Mucosa of descending colon (tissue), 3 donors: ENCODE measurements around the gene HSPA4L. TPM values are rescaled to one million over a fixed set of nuclear protein-coding genes. Genes with fewer than 3 reads are reported as not detected.
A peak's percentile ranks its signal among the peaks of the same experiment; 100 is the strongest.

Experiments
- ATAC-seq: fragments of 200-7000 bp; cut with Tn5 transposase; one replicate; pipeline ENCODE4 v1.9.1; 2020; ENCODE audit warnings: mild to moderate bottlenecking, moderate library complexity
- DNase-seq, 3 donors: peaks; one replicate each; pipeline ENCODE4 v3.0.0-alpha.2; 2020
- H3K36me3 ChIP-seq: fragments of 200-600 bp; one replicate; pipeline ENCODE4 v1.8.0; 2021; ENCODE audit warnings: low read depth, mild to moderate bottlenecking
- H3K4me1 ChIP-seq: fragments of 200-600 bp; one replicate; pipeline ENCODE4 v1.8.0; 2021; ENCODE audit warnings: low read depth, mild to moderate bottlenecking
- H3K4me3 ChIP-seq: fragments of 200-600 bp; one replicate; pipeline ENCODE4 v1.8.0; 2021; ENCODE audit warnings: mild to moderate bottlenecking
- H3K9me3 ChIP-seq: fragments of 200-600 bp; one replicate; pipeline ENCODE4 v1.8.0; 2021; ENCODE audit warnings: mild to moderate bottlenecking
- intact Hi-C, 2 donors: fragments of 100-400 bp; cut with DNase I in 1 of 2; cut with micrococcal nuclease in 1 of 2; formaldehyde crosslinking; loops; one replicate each; pipeline versions ENCODE4 v1.11.0 to v1.11.1; 2022; cut with DNase I, micrococcal nuclease
- long read RNA-seq, 2 donors: library from polyadenylated mRNA; unstranded; transcript quantifications; one replicate each; pipeline ENCODE4 v2.0.0, GENCODE V29; 2019 to 2021
- total RNA-seq, 3 donors: library from RNA; stranded (reverse); fragmentation: NEBNext Ultra II Directional in 2 of 3; extraction: Animal tissue kit (Norgen Biotek cat#: 25700) in 2 of 3; gene quantifications; one replicate each; pipeline versions ENCODE4 v1.2.1 to v1.2.4, GENCODE V29; 2021 to 2023
- TF ChIP-seq, protein P1 (sequence below): fragments of 200-600 bp; IDR thresholded peaks from one replicate; pipeline ENCODE4 v1.8.0; 2022; ENCODE audit warnings: antibody characterized with exemption, mild to moderate bottlenecking
- donor health status: DM: no; HTN: no; CAD: no; lungs with moderate emphysema.
- donor health status: DM: no; HTN: no; CAD: no.
- donor health status: DM: no; HTN: yes; CAD: no.

The HSPA4L gene
- total RNA-seq, result 10 to 100 TPM in 1 of 3 donors, 1 to 10 TPM in 2; 2.2 to 10.2 (median 3.6) TPM
- long read RNA-seq, donor 1, full-length matches to known transcripts, result 5 of 5 reads
- long read RNA-seq, donor 1, partial matches to known transcripts, result 0 of 5 reads
- long read RNA-seq, donor 1, other reads (novel, unspliced or antisense), result 0 of 5 reads
- long read RNA-seq, donor 2, full-length matches to known transcripts, result 1 of 2 reads
- long read RNA-seq, donor 2, partial matches to known transcripts, result 1 of 2 reads
- long read RNA-seq, donor 2, other reads (novel, unspliced or antisense), result 0 of 2 reads

DNA sequence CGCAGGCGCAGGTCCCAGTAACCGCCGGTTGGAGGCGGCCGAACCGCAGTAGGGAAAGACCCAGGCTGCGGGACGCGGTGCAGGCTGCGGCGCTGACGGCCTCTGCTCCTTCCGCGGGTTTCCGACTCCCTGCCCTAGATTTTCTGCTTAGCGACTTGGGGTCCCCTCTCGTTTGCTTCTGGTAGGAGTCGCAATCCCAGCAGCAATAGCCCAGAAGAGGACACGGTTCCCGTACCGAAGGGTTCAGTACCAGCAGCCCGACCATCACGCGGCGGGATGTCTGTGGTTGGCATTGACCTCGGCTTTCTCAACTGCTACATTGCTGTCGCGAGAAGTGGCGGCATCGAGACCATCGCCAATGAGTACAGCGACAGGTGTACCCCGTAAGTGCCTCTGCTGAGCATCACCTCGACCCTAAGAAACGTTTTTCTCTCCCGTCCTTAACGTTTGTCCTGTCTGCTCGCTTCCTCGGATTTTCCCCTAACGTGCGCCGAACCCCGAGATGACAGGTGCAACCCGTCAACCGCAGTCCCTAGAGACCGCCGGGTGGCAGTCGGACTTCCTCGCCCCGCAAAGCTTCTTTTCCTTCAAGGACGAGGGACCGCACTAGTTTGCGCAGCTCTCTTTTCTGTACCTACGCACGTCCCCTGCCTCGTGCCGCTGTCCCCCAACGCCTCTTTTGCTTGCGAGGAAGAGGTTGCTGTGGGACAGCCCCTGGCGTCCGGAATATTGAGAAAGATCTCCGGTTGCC, at the start of gene HSPA4L:
TSS of gene HSPA4L (plus strand) at position 48 of the 751 bp plus-strand sequence. CDS start at position 277, 229 bp downstream.
- peak; percentile 49 for ATAC-seq
- Histone ChIP-seq H3K36me3 (no peaks in the 10 kb centered on the region), H3K4me1 (no peaks in the 10 kb centered on the region), H3K9me3 (no peaks in the 10 kb centered on the region), H3K4me3 (peak within 1 kb of the TSS; percentile 15)
- intact Hi-C loops, result no loop called here
- peak in 2 of 3 donors; percentile 45 to 60 for DNase-seq
- TF ChIP-seq, protein P1, sequence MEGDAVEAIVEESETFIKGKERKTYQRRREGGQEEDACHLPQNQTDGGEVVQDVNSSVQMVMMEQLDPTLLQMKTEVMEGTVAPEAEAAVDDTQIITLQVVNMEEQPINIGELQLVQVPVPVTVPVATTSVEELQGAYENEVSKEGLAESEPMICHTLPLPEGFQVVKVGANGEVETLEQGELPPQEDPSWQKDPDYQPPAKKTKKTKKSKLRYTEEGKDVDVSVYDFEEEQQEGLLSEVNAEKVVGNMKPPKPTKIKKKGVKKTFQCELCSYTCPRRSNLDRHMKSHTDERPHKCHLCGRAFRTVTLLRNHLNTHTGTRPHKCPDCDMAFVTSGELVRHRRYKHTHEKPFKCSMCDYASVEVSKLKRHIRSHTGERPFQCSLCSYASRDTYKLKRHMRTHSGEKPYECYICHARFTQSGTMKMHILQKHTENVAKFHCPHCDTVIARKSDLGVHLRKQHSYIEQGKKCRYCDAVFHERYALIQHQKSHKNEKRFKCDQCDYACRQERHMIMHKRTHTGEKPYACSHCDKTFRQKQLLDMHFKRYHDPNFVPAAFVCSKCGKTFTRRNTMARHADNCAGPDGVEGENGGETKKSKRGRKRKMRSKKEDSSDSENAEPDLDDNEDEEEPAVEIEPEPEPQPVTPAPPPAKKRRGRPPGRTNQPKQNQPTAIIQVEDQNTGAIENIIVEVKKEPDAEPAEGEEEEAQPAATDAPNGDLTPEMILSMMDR, result no peak

DNA sequence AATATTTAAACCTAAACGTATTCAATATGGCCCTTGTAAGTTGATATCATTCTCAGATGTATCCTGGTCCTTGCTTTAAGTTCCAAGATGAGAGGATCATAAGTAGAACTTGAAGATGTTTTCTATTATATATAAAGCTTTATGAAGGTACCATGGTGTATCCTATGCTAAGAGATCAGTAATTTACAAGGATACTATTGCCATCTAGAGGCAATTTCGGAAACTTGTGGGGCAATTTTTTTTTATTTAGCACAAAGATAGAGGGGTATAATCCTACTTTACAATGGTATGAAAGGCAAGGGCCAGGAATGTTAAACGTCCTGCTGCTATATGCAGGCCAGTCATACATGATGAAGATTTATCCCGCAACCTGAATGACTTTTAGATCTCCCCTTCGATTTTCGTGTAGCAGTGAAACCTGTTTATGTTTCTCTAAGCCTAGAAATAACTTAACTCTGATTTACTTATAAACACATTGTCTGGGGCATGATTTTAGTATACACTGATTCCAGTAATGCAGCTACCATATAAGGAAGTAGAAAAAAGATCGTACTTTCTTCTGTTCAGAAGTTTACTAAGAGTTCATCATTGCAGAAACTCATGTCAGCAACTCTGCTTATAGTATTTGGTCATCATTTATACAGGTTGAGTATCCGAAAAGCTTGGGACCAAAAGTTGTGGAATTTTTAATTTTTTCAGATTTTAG, 49.3 kb upstream of the HSPA4L start:
- intact Hi-C loops, result loop anchor here in 1 of 2 donors (5.0 kb wide), 1 partner anchor 125 kb away; no protein-coding TSS in a partner anchor
- DNase-seq, result peak in 1 of 3 donors; percentile 13

DNA sequence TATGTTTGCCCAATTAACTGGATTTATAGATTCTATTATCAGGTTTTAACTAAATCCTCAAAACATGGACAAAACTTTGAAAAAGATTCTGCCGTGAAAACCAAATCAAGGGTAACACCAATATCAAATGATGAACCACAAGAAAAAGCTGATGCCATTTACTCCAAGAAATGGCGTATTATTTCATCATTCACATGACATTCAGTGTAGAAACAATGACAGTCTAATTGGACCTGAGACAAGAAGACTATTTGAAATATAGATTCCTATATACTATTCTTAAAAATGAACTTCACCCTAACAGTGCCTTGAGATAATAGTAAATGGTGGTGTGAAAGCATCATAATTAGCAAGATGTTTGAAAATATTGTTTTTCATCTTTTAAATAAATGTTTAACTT, 47.1 kb upstream of the HSPA4L start:
- DNase-seq, result no peak
- TF ChIP-seq, protein P1, result no peak
- ATAC-seq, result no peak
- no peaks in the 10 kb centered on the region for H3K36me3 ChIP-seq
- H3K9me3 ChIP-seq, result no peaks in the 10 kb centered on the region
- H3K4me3 ChIP-seq, result no peak overlapping the region
- intact Hi-C loops, result loop anchor here in 1 of 2 donors (5.0 kb wide), 1 partner anchor 128 kb away; no protein-coding TSS in a partner anchor
- no peaks in the 10 kb centered on the region for H3K4me1 ChIP-seq

More for the DNA sequence above, 49.3 kb upstream of the HSPA4L start:
- TF ChIP-seq, protein P1, result no peak
- Histone ChIP-seq H3K4me1 (no peaks in the 10 kb centered on the region), H3K4me3 (no peak overlapping the region), H3K9me3 (no peaks in the 10 kb centered on the region), H3K36me3 (no peaks in the 10 kb centered on the region)
- peak; percentile 23 for ATAC-seq

DNA sequence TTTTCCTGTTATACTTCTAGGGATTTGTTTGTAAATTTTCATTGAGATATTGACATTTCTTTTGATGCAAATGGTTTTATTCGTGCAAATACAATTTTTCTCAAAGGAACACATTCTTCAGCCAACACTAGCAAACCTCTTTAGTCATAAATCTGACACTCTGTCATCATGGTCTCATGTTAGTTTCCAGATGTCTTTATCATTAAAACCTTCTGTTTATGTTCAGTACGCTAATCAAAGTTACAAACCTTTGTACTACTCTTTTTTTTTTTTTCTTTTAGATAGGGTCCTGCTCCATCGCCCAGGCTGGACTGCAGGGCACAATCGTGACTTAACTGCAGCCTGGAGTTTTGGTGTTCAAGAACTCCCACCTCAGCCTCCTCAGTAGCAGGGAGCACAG, 44.8 kb upstream of the HSPA4L start:
- no peak for ATAC-seq
- H3K9me3 ChIP-seq, result no peaks in the 10 kb centered on the region
- intact Hi-C loops, result no loop called here
- no peaks in the 10 kb centered on the region for H3K4me1 ChIP-seq
- no peaks in the 10 kb centered on the region for H3K36me3 ChIP-seq
- H3K4me3 ChIP-seq, result no peak overlapping the region
- TF ChIP-seq, protein P1, result no peak
- DNase-seq, result no peak

DNA sequence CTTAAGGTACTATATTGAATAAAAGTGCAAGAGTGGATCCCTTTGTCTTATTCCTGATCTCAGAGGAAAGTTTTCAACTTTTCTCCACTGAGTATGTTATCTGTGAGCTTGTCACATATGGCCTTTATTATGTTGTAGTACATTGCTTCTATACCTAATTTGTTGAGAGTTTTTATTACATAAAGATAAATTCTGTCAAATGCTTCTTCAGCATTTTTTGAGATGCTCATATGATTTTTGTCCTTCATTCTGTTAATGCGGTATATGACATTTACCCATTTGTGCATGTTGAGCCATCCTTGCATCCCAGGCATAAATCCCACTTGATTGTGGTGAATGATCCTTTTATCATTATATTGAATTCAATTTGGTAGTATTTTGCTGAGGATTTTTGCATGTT, 40.9 kb upstream of the HSPA4L start:
- no peak for DNase-seq
- Histone ChIP-seq H3K9me3 (no peaks in the 10 kb centered on the region), H3K4me3 (no peak overlapping the region), H3K36me3 (no peaks in the 10 kb centered on the region), H3K4me1 (no peaks in the 10 kb centered on the region)
- intact Hi-C loops, result no loop called here
- no peak for ATAC-seq
- TF ChIP-seq, protein P1, result no peak
